Stimulated activated CD4-positive, alpha-beta T cell treated with anti-CD3 and anti-CD28 coated beads, Interleukin-2, amount 100 ng/mL, for 4 hours (primary cell): ENCODE data around the gene SULT6B1.
"Not testable (repeated sequence)": the region's sequence is repeated elsewhere in the genome, so short reads cannot be mapped to it uniquely, and the experiment has no call there.

ENCODE experiments used
- DNase-seq: peaks from one replicate; pipeline ENCODE4 v3.0.0-alpha.2; 2020; ENCODE audit warnings: low read depth

The SULT6B1 gene

DNA sequence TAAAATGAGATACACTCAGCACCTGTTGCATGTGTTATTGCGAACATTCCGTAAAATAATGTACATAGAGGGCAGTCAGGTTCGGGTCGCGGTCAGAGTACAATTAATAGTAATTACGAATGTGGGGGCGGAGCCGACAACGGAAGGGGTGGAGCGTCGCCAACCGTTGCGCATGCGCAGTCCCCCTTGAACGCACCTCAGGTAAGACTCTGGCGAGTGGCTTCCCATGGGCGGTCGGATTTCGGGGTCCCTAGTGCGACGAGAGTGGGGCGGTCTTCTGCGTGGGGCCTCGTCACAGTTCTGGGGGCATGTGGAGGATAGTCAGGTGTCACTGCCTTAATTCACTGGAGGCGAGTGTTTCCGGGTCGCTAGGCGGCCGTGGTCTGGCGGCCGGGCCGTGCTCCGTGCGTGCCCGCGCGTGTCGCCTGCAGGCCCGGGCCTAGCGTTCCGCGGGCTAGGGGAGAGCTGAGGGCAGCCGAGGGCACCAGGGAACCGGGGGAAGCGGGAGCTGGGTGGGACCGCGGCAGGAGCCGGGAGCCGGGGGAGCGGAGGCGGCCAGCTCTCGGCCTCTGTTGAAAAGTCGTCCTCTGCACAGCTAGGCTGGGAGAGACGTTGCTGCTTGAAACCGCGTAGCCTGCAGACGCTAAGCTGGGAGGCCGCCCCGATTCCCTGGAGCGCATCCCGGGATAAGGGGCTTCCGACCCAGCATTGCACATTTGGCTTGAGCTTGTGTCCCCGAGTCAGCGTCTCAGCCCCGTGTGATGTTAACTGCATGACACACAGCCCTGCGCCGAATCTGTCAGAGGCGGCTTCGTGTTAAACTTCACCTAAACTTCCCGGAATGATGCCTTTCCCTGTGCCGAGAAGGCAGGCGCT, 8.1 kb upstream of the SULT6B1 start, which contains the start of gene CEBPZOS:
CEBPZOS (plus strand) TSS at position 177 of the 876 bp plus-strand sequence. CDS start 3,209 bp downstream, outside the sequence.
- peak; percentile 82 for DNase-seq

GRCh38 chr2:37195862-37196319, 7.4 kb upstream of the SULT6B1 start:
- DNase-seq, result not testable (repeated sequence)

GRCh38 chr2:37192551-37192950, 4.1 kb upstream of the SULT6B1 start:
- DNase-seq, result no peak

DNA sequence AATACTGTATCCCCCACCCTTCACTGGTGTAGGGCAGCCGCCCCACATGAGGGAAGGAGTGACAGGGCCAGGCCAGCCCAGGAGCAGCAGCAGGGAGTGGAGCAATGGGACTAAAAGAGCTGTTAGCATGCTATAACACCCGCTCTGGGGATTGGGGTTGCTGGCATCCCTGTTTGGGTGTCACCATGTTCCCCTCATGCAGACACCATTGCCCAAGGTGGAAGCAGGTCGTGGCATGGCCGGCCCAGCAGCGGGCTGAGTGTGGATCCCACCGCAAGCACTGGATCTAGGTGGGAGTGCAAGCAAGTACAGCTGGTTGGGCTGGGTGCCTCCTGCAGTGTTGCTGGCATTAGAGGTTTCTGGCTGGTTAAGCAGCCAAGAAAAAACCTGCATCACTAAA, 3.3 kb upstream of the SULT6B1 start:
- no peak for DNase-seq

DNA sequence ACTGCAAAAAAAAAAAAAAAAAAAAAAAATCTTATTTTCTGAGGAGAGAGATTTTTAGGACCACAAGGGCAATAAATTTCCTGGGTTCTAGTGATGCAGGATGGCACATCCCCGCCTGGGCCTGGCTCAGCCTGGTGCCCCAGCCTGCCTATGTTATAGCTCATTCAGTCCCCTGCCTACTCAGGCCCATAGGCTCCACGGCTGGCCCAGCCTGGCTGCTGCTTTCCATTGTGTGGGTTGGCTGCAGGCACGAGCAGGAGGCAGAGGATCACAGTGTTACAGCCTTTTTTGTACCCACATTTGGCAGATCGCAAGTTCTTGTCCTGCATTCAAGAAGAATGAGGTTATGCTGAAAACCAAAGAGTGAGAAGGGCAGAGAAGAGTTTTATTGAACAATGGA, 2.8 kb upstream of the SULT6B1 start:
- DNase-seq, result no peak

DNA sequence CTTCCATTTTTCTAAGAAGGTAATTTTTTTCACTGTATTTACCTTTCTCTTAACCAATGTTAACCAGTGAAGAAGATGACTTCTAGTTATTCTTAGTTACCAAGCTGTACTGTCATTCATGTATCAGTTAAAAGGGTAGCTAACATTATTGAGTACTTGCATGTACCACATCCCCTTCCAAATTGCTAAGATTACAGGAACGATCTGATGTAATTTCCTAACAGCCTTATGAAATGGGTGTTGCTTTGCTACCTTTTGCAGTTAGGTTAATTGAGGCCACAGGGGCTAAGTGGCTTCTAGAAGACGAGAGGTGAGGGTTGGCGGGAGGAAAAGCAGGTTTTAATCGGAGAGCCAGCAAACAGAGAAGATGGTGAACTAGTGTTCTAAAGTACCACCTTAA, 1.8 kb upstream of the SULT6B1 start:
- DNase-seq, result no peak

DNA sequence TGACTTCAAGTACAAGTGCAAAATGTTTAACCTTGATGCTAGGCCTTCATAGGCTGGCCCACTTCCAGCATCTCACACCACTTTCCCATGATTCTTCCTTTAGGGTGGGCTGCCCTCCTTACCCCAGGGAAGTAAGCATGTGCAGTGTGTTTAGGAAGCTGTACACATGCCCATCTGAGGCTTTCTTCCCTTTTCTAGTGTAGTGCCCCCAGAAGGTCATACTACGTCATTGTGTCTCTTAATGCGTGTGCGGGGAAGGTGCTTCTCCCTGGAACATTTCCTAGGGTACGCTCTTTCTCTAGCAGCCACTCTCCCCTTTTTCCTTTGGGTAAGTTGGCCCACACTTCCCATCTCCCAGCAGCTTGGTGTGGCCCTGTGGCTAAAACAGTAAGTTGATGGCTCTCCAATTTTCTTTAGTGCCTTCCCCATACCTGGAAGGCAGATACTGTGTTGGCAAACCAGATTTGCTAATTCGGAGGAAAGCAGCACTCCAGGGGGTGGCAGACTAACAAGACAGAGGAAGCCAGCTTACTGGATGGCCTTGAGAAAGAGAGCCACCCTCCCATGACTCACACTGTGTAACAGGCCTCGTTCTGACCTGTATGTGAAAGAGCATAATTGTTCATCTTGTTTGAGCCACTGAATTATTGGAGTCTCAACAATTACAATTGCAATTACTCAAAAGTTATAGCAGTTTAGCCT, 1.1 kb upstream of the SULT6B1 start:
- no peak for DNase-seq

DNA sequence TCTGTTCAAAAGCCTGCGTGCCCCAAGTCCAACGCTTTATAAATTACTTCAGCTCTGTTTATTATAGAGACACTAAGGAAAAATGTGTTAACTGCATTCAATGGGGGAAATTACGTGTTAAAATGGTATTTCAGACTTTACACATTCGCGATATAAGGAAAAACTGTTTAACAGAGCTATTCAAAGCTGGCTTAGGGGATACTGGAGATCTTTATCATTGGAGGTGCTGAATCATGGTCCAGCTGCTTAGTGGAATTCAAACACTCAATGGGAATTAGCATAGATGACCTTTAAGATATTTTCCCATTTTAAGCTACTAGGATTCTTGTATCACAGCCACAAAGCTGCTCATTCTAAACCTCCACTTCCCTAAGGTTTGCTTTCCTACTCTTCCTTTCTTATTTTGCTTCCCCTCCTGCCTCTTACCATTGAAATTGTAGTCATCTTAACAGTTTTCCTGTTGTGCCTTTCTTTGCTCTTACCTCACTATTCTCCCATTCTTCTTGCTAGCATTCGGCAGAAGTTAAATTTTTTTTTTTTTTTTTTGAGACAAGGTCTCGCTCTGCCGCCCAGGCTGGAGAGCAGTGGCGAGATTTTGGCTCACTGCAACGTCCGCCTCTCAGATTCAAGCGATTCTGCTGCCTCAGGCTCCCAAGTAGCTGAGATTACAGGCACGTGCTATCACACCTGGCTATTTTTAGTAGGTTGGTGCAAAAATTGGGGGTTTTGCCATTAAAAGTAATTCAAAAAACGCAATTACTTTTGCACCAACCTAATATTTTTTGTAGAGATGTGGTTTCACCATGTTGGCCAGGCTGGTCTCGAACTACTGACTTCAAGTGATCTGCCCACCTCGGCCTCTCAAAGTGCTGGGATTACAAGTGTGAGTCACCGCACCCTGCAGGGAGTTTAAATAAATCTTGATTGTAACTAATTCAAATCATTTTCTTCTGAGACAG, 6.5 kb downstream of the SULT6B1 start:
- no peak for DNase-seq

GRCh38 chr2:37180640-37181039, 7.8 kb downstream of the SULT6B1 start:
- DNase-seq, result no peak

DNA sequence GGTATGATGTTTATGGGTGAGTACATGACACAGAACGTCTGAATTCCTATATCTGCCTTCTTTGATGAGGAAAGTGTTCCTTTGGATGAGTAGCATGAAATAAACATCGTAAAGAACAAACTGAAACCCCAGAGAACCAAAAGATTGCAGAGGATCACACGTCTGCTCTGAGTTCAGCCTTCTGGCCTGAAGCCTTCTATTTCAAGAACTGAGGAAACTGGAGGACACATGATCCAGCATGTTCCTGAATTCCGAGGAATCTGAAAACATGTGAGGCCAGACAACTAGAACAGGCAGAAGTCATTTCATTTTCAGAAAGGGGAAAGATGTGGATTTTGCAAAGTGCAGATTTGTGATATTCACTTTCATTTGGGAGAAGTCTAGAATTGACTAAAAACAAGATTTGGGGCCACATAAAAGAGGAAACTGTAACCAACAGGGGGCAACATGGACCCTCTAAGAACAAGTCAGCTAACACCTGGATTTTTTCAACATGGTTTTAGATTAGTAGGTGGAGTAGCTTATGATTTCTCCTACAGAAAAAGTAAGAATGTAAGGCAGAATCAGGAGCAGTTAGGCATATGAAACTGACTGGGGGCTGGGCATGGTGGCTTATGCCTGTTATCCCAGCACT, 8.3 kb downstream of the SULT6B1 start:
- no peak for DNase-seq

- DNase-seq, result no peak
Observed at GRCh38 chr2:37173741-37174140, 14.7 kb downstream of the SULT6B1 start.

GRCh38 chr2:37171624-37171950, 16.9 kb downstream of the SULT6B1 start:
- DNase-seq, result no peak

GRCh38 chr2:37168217-37168981, 20.1 kb downstream of the SULT6B1 start:
- peak; percentile 12 for DNase-seq

GRCh38 chr2:37167636-37168180, 20.8 kb downstream of the SULT6B1 start:
- no peak for DNase-seq

DNA sequence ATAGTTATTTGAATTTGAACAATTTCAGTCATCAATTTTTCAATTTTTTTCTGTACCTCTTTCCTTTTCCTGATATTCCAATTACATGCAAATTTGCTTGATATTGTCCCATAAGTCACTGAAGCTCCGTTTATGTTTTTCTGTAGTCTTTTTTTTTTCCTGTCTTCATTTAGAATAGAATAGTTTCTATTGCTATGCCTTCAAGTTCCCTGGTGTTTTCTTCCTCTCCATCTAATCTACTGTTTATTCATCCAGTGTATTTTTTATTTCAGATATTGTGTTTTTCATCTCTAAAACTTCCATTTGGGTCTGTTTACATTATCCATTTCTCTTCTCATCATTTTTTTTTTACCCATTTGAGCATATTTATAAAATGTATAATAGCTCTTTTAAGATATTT, 23.7 kb downstream of the SULT6B1 start:
- no peak for DNase-seq

DNA sequence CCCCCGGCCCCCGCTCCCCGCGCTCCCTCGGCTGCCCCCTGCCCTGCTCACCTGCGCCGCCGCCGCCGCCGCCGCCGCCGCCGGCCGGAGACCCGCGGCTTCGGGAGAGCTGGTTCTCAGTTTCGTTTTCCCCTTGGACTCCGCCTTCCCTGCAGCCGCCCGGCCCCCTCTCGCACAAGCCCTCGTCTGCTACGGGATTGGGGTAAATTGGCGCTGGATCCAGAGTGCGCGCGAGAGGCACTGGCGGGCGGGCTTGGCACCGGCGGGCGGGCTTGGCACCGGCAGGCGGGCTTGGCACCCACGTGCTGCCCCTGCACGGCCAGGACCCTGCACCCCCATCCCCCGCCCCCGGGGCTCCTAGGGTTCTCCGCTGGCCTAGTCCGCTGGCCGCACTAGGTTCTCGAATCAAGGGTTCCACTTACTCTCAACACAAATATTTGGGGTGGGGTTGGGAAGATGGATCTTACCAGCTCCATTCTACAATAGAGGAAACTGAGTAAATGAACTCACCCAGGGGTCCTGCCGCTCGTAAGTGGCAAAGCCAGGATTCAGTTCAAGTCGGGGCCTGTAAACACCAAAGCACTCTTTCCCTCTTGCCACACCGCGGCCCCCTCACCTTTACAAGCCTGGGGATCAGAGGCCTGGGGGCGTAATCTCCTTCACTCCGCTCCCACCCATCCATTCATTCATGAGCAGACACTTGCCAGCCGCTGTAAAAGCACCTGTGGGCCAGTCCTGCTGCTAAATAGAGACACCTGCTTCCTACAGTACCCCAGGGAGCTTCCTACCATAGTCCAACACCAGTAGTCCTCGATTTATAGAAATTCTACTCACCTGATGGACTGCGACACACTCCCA, 31.4 kb downstream of the SULT6B1 start, which contains the start of gene EIF2AK2:
EIF2AK2 (minus strand) TSS at position 124 of the 858 bp plus-strand sequence. CDS start 9,174 bp downstream, outside the sequence.
- DNase-seq, result peak; percentile 76

DNA sequence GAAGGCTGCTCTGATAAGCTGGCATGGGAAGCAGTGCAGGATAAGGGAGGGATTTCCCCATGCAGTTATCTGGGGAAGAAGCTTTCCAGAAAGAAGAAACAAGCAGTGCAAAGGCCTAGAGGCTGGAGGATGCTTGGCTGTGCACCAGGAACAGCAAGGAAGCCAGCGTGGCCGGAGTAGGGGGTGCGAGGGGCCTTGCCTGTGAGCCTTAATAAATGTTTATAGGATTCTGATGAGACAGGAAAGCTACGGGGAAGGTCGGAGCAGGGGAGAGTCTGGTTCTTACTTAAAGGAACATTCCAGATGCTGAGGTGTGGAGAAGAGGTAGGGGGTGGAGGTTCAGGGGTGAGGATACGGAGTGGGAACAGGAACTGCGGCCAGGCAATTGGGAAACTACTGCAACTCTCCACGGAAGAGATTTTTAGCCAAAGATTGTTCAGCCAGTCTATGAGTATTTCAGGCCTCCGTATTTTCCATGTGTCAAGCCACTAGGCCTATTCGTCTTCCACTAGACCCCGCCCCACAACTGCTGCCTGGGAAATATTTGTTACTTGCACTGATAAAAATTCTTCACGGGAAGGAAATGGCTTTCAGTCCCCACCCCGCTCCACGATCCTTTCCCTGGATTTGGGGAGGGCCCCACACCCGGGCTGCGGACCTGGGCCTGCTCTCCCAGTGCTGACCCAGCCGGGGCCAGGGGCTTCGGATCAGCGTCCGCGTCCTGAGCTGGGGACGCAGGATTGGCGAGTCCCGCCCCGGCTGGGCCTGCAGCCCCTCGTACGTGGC, 32.2 kb downstream of the SULT6B1 start:
- DNase-seq, result peak; percentile 33

GRCh38 chr2:37154785-37155184, 33.7 kb downstream of the SULT6B1 start:
- DNase-seq, result no peak

DNA sequence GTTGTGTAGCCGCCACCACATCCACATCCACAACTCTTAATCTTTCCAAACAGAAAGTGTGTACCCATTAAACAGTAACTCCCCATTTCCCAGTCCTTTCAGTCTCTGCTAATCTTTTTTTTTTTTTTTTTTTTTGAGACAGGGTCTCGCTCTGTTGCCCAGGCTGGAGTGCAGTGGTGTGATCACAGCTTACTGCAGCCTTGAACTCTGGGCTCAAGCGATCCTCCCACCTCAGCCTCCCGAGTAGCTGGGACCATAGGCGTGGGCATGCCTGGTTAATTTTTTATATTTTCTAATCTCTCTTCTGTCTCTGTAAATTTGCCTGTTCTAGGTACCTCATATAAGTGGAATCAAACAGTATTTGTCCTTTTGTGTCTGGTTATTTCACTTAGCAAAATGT, 35.2 kb downstream of the SULT6B1 start:
- no peak for DNase-seq
